ENCODE data around the gene CHRD.

- TF ChIP-seq CTCF (conservative IDR thresholded peaks at IDR 0.05; ENCODE audit: low read depth, low read length), result no peak
- TF ChIP-seq EZH2phosphoT487 (IDR thresholded peaks at IDR 0.05; ENCODE audit: borderline replicate concordance, low read length), result no peak
- no peak for TF ChIP-seq EZH2 (IDR thresholded peaks at IDR 0.05; ENCODE audit: low read length, unreplicated experiment)
Observed at GRCh38 chr3:184354754-184355153, 25.1 kb upstream of the CHRD start.
